ENCODE measurements around the gene CDH11.

CDH11 gene

DNA sequence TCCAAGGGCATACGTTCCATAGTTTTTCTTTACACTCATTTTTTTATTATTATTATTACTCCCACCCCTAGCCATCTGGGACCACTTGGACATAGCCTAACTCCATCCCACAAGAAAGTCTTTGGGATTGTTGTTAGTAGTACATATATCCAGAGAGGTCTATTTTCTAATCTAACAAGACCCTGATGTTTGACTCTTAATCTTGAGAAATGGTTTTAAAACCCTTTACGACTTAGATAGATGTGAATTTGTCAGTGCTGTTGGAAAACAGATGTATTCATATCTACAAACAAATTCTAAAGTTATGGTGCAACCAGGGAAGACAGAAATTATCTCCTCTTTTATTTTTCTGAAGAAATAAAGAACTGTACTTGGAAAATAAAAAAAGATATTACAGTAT is 197.8 kb downstream of the CDH11 start:
- DNase-seq (ENCODE audit: low read depth, low spot score): no peak
- POLR2A ChIA-PET: no interaction called here
- TF ChIP-seq, protein P1, sequence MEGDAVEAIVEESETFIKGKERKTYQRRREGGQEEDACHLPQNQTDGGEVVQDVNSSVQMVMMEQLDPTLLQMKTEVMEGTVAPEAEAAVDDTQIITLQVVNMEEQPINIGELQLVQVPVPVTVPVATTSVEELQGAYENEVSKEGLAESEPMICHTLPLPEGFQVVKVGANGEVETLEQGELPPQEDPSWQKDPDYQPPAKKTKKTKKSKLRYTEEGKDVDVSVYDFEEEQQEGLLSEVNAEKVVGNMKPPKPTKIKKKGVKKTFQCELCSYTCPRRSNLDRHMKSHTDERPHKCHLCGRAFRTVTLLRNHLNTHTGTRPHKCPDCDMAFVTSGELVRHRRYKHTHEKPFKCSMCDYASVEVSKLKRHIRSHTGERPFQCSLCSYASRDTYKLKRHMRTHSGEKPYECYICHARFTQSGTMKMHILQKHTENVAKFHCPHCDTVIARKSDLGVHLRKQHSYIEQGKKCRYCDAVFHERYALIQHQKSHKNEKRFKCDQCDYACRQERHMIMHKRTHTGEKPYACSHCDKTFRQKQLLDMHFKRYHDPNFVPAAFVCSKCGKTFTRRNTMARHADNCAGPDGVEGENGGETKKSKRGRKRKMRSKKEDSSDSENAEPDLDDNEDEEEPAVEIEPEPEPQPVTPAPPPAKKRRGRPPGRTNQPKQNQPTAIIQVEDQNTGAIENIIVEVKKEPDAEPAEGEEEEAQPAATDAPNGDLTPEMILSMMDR (IDR thresholded peaks at IDR 0.05; ENCODE audit: insufficient read depth, low read length, missing control alignments): no peak
- no peak overlapping the region for H3K4me3 ChIP-seq (ENCODE audit: low read depth, low read length)
- CTCF ChIA-PET: no interaction called here

- CTCF ChIA-PET: interaction anchor here (1.0 kb wide), 1 partner anchor 10 kb away, joined by 3 read pairs; no protein-coding TSS in a partner anchor
- DNase-seq (ENCODE audit: low read depth, low spot score): peak; percentile 29
Measured at GRCh38 chr16:64919929-64920607, 201.8 kb downstream of the CDH11 start.

DNA sequence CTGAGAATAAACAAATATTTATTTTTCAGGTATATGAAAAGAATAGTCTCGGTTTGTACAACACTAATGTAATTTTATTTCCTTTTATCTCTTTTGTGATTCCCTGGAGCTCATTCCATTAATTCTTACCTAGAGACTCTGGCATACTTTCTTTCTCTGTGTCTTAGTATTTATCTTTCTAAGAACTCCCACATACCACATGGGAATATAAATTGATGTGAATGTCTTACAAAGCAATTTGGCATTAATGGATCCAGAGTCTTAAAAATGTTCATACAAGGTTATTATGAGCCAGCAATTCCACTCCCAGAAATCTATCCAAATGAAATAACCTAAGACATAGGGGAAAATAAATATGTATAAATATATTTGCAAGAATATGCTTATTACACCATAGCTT is 202.7 kb downstream of the CDH11 start:
- POLR2A ChIA-PET: no interaction called here
- DNase-seq (ENCODE audit: low read depth, low spot score): no peak

More at GRCh38 chr16:64919929-64920607, 201.8 kb downstream of the CDH11 start:
- POLR2A ChIA-PET: no interaction called here
- H3K4me3 ChIP-seq (ENCODE audit: low read depth, low read length): no peak overlapping the region
- TF ChIP-seq, protein P1 (IDR thresholded peaks at IDR 0.05; ENCODE audit: insufficient read depth, low read length, missing control alignments): no peak

GRCh38 chr16:64916051-64916450 is 205.8 kb downstream of the CDH11 start:
- DNase-seq (ENCODE audit: low read depth, low spot score): no peak
- POLR2A ChIA-PET: no interaction called here
- H3K4me3 ChIP-seq (ENCODE audit: low read depth, low read length): no peak overlapping the region
- TF ChIP-seq, protein P1 (IDR thresholded peaks at IDR 0.05; ENCODE audit: insufficient read depth, low read length, missing control alignments): no peak
- CTCF ChIA-PET: no interaction called here

More for the DNA sequence above, 202.7 kb downstream of the CDH11 start:
- TF ChIP-seq, protein P1 (IDR thresholded peaks at IDR 0.05; ENCODE audit: insufficient read depth, low read length, missing control alignments): no peak
- CTCF ChIA-PET: interaction anchor here (1.0 kb wide), 1 partner anchor 9 kb away, joined by 3 read pairs; no protein-coding TSS in a partner anchor
- no peak overlapping the region for H3K4me3 ChIP-seq (ENCODE audit: low read depth, low read length)

DNA sequence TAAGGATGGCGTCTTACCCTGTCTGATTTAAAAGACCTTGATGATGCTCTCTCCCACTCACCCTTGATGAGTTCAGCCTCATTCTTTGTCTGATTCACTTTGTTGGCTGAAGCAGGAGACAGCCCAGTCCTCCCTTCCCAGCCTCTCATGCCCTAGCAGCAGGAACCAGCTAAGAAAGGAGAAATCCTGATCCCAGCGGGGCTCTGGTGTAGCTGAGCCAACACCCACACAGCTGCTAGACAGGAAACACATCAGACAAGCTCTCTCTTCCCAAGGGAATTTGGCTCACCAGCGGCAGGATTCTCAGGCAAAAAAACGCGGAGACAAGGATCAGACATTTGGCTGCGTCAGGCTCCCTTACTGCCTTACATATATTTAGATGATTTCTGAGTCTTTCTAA is 211.5 kb downstream of the CDH11 start:
- POLR2A ChIA-PET: interaction anchor here (2.1 kb wide), 1 partner anchor 46 kb away, joined by 11 read pairs; no protein-coding TSS in a partner anchor
- TF ChIP-seq, protein P1 (IDR thresholded peaks at IDR 0.05; ENCODE audit: insufficient read depth, low read length, missing control alignments): no peak

DNA sequence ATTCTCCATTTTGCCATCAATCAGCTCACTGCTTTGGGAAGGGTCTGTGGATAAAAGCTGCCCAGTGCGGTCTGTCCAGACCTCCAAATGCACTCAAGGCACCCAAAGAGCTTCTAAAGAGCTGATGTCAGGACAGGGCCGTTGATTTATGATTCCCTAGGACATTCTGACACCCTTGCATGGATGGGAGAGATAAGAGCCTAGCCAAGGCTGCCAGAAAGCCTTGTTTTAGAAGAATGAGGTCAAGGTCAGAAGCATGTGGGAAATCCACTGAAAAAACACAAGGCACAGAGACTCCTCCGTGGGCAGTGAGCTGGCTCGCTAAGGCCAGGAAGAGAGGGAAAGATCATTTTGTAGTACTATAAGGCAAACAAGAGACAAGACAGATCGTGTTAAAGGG is 214.0 kb downstream of the CDH11 start:
- no peak for DNase-seq (ENCODE audit: low read depth, low spot score)

More for the DNA sequence above, 211.5 kb downstream of the CDH11 start:
- CTCF ChIA-PET: interaction anchor here (0.9 to 1.2 kb wide), 2 partner anchors 9 to 17 kb away, joined by 3 read pairs; no protein-coding TSS in a partner anchor
- peak; percentile 94 for DNase-seq (ENCODE audit: low read depth, low spot score)
- H3K4me3 ChIP-seq (ENCODE audit: low read depth, low read length): no peak overlapping the region

More for the DNA sequence above, 214.0 kb downstream of the CDH11 start:
- TF ChIP-seq, protein P1 (IDR thresholded peaks at IDR 0.05; ENCODE audit: insufficient read depth, low read length, missing control alignments): no peak
- POLR2A ChIA-PET: interaction anchor here (1.1 kb wide), 1 partner anchor 216 kb away, joined by 3 read pairs; no protein-coding TSS in a partner anchor
- CTCF ChIA-PET: interaction anchor here (0.9 to 1.0 kb wide), 2 partner anchors 10 to 453 kb away, joined by 3 read pairs; no protein-coding TSS in a partner anchor
- H3K4me3 ChIP-seq (ENCODE audit: low read depth, low read length): no peak overlapping the region
